A549 (cell line): Measurements from ENCODE around the gene PTPN14.

Experiments used
- CEBPB ChIP-seq, 2 experiments: fragments of >200 bp in 1 of 2; sonication (Bioruptor Twin) in 1 of 2; formaldehyde crosslinking in 1 of 2; IDR thresholded peaks; 2 replicates each; pipeline ENCODE4 v1.6.1; 2012 to 2016
- E2F6 ChIP-seq: IDR thresholded peaks from 2 replicates; pipeline ENCODE4 v1.6.1; 2012; ENCODE audit warnings: low read depth, borderline replicate concordance
- GATA3 ChIP-seq: IDR thresholded peaks from 2 replicates; pipeline ENCODE4 v1.6.1; 2012; ENCODE audit warnings: borderline replicate concordance
- NR3C1 ChIP-seq: fragments of >200 bp; sonication (Bioruptor Twin); formaldehyde crosslinking; IDR thresholded peaks from 3 replicates; pipeline ENCODE4 v1.6.1; 2017
- POLR2A ChIP-seq: IDR thresholded peaks from 2 replicates; pipeline ENCODE4 v1.6.1; 2012; ENCODE audit warnings: mild to moderate bottlenecking, low read length
- TF ChIP-seq, protein P1 (sequence below): fragments of >200 bp; sonication (Bioruptor Twin); formaldehyde crosslinking; IDR thresholded peaks from 3 replicates; pipeline ENCODE4 v1.5.1; 2016

- TF ChIP-seq E2F6 (no peak), NR3C1 (no peak), POLR2A (no peak), CEBPB (IDR thresholded peaks at IDR 0.05) (no peak), GATA3 (no peak)
- TF ChIP-seq, protein P1, sequence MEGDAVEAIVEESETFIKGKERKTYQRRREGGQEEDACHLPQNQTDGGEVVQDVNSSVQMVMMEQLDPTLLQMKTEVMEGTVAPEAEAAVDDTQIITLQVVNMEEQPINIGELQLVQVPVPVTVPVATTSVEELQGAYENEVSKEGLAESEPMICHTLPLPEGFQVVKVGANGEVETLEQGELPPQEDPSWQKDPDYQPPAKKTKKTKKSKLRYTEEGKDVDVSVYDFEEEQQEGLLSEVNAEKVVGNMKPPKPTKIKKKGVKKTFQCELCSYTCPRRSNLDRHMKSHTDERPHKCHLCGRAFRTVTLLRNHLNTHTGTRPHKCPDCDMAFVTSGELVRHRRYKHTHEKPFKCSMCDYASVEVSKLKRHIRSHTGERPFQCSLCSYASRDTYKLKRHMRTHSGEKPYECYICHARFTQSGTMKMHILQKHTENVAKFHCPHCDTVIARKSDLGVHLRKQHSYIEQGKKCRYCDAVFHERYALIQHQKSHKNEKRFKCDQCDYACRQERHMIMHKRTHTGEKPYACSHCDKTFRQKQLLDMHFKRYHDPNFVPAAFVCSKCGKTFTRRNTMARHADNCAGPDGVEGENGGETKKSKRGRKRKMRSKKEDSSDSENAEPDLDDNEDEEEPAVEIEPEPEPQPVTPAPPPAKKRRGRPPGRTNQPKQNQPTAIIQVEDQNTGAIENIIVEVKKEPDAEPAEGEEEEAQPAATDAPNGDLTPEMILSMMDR: no peak
Observed at GRCh38 chr1:214329470-214330220, 221.8 kb downstream of the PTPN14 start.
